Spinal cord (tissue), 10 donors: ENCODE results near the gene KIAA1217. TPM values are rescaled to one million over a fixed set of nuclear protein-coding genes. Genes with fewer than 3 reads are reported as not detected.

Experiments
- DNase-seq, 6 donors: peaks; one replicate each; pipeline versions ENCODE4 v3.0.0 to v3.0.0-alpha.2; 2013 to 2015; ENCODE audit warnings: low spot score in 6 of 6, low read depth in 4 of 6
- H3K27ac ChIP-seq: one replicate; pipeline ENCODE4 v1.5.1; 2013; ENCODE audit warnings: low read depth, low read length, control low read depth
- H3K27me3 ChIP-seq: one replicate; pipeline ENCODE4 v1.6.1; 2013; ENCODE audit warnings: low read length; ENCODE audit not compliant: control insufficient read depth, insufficient read depth
- H3K36me3 ChIP-seq: one replicate; pipeline ENCODE4 v1.6.1; 2013; ENCODE audit warnings: low read length; ENCODE audit not compliant: control insufficient read depth, insufficient read depth
- H3K4me1 ChIP-seq: one replicate; pipeline ENCODE4 v1.6.1; 2013; ENCODE audit warnings: low read length; ENCODE audit not compliant: control insufficient read depth, insufficient read depth
- H3K4me3 ChIP-seq: one replicate; pipeline ENCODE4 v1.5.1; 2013; ENCODE audit warnings: low read depth, low read length, control low read depth
- H3K9me3 ChIP-seq: one replicate; pipeline ENCODE4 v1.6.1; 2013; ENCODE audit warnings: low read length; ENCODE audit not compliant: control insufficient read depth, insufficient read depth
- WGBS: methylation state at CpG from one replicate; pipeline ENCODE4 v1.1.5; 2013; ENCODE audit warnings: missing lambda C conversion rate; ENCODE audit not compliant: insufficient coverage; 5-methylcytosine and 5-hydroxymethylcytosine counted together
- polyA plus RNA-seq, 2 donors: library from polyadenylated mRNA; unstranded; fragments of 120-200 nt; gene quantifications; one replicate each; pipeline ENCODE4 v1.2.1, GENCODE V29; 2013; ENCODE audit not compliant: insufficient read length in 2 of 2
- total RNA-seq, 2 donors: library from RNA; depleted of rRNA in 1 of 2; stranded (reverse); fragments of 120-200 nt in 1 of 2; fragments of >200 nt in 1 of 2; gene quantifications; one replicate each; pipeline versions ENCODE4 v1.2.3 to v1.2.4, GENCODE V29; 2013 to 2014
- donor health status: healthy.

The KIAA1217 gene
- total and polyA plus RNA-seq, 4 donors: 8.7 to 26.7 (median 15.3) TPM

DNA sequence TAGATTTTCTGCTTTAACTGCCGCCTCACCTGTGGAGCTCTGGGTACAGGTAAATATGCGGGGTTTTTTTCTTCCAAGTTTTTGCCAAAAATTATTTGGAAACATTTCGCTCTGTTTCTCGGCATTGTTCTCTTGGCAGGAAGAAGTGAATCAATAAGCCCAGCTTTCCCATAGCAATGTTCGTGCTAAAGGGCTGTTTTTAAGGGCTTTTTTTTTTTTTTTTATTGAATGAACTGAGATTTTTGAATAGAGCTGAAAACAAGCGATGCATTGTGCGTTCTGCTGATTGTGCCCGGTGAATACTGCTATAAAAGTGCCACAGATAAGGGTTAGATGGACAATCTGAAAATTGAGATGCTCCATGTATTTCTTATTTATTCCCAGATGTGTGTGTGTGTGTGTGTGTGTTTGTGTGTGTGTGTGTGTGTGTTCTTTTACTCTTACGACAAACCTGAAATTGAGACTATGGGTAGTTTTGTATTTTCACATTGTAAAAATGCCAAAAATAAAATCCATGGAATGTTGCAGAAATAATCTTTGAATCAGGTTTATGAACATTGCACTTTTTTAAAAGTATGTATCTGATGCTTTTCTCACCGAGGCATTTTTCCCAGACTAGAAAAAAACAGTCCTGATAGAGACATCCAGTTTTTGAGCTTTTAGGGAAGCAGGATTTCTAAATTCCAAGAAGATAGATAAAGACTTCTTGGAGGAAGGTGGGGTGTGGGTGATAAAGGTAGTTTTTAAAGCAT lies 30.5 kb downstream of the KIAA1217 start:
- WGBS: 20% methylated on average over 2 of the region's 10 CpGs
- Histone ChIP-seq H3K27me3 (no peaks in the 10 kb centered on the region), H3K9me3 (no peaks in the 10 kb centered on the region), H3K4me1 (peaks cover 4% of the 10 kb centered on the region), H3K36me3 (no peaks in the 10 kb centered on the region), H3K27ac (no peak overlapping the region), H3K4me3 (peak overlapping the region; percentile 4)
- DNase-seq: peak in 2 of 6 donors; percentile 21 to 56

- Histone ChIP-seq H3K36me3 (no peaks in the 10 kb centered on the region), H3K4me3 (no peak overlapping the region), H3K4me1 (peaks cover 4% of the 10 kb centered on the region), H3K9me3 (no peaks in the 10 kb centered on the region), H3K27me3 (no peaks in the 10 kb centered on the region), H3K27ac (no peak overlapping the region)
- WGBS: 0% methylated on average over 1 of the region's 8 CpGs
- peak in 2 of 6 donors; percentile 41 to 48 for DNase-seq
These were observed 31.3 kb downstream of the KIAA1217 start for GRCh38 chr10:24240041-24240751.

DNA sequence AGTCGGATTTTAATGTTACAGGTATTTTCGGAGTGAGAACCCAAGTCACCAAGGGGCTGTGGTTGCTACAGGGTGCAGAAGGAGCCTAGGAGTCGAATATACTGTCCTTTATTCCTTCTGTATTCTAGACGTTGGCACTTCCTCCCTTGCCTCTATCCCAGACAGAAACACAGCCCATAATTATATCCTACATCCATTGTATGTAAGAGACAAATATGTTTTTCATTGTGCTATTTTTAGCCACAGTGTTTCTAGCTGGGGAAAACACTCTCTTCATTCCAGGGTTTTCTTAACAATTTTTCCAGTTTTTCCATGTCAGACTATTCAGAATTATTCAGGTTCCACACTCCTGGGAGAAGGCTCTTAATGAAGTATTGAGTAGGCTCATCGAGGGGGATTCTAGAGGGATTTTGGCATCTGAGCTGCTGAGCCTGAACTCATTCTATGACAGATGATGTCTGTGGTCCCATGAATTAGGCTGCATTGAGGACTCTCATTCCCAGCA lies 32.6 kb downstream of the KIAA1217 start:
- Histone ChIP-seq H3K9me3 (no peaks in the 10 kb centered on the region), H3K27ac (no peak overlapping the region), H3K4me3 (no peak overlapping the region), H3K36me3 (no peaks in the 10 kb centered on the region), H3K27me3 (no peaks in the 10 kb centered on the region), H3K4me1 (peaks cover 4% of the 10 kb centered on the region)
- 33% methylated on average over 1 of the region's 5 CpGs for WGBS
- DNase-seq: no peak

DNA sequence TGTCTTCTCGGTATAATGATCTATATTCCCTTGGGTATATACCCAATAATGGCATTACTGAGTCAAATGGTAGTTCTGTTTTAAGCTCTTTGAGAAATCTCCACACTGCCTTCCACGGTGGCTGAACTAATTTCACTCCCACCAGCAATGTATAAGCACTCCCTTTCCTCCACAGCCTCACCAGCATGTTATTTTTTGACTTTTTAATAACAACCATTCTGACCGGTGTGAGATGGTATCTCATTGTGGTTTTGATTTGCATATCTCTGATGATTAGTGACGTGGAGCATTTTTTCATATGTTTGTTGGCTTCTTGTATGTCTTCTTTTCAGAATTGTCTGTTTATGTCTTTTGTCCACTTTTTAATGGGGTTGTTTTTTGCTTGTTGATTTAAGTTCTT lies 33.6 kb downstream of the KIAA1217 start:
- peaks cover 4% of the 10 kb centered on the region for H3K4me1 ChIP-seq
- H3K9me3 ChIP-seq: no peaks in the 10 kb centered on the region
- H3K27ac ChIP-seq: no peak overlapping the region
- no peaks in the 10 kb centered on the region for H3K27me3 ChIP-seq
- DNase-seq: no peak
- WGBS: 100% methylated on average over 1 of the region's 4 CpGs
- no peak overlapping the region for H3K4me3 ChIP-seq
- no peaks in the 10 kb centered on the region for H3K36me3 ChIP-seq

DNA sequence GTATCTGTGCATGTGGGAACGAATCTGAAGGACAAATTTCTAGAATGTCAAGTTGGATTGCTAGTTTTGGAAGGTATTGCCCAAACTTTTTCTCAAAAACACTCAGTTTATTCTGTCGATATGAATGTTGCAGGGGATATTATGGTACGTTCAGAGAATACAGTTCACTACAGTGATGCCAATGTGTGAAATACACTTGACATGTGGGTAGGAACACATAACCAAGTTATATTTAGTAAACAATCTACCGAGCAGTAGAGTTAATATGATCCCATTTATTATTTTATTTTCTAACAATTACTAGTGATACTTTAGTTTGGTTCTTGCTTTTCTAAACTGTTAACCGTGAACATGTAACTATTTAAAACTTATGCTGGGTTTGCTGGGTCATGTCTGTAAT lies 37.4 kb downstream of the KIAA1217 start:
- Histone ChIP-seq H3K9me3 (no peaks in the 10 kb centered on the region), H3K27me3 (no peaks in the 10 kb centered on the region), H3K27ac (no peak overlapping the region), H3K36me3 (no peaks in the 10 kb centered on the region), H3K4me3 (no peak overlapping the region), H3K4me1 (peaks cover 6% of the 10 kb centered on the region)
- DNase-seq: no peak
- WGBS: no CpG with 5 or more reads among the region's 5 CpGs

GRCh38 chr10:24247841-24248240 lies 38.9 kb downstream of the KIAA1217 start:
- no peaks in the 10 kb centered on the region for H3K27me3 ChIP-seq
- no peaks in the 10 kb centered on the region for H3K9me3 ChIP-seq
- peaks cover 6% of the 10 kb centered on the region for H3K4me1 ChIP-seq
- WGBS: no CpG with 5 or more reads among the region's 1 CpG
- H3K27ac ChIP-seq: no peak overlapping the region
- H3K4me3 ChIP-seq: no peak overlapping the region
- DNase-seq: no peak
- no peaks in the 10 kb centered on the region for H3K36me3 ChIP-seq

DNA sequence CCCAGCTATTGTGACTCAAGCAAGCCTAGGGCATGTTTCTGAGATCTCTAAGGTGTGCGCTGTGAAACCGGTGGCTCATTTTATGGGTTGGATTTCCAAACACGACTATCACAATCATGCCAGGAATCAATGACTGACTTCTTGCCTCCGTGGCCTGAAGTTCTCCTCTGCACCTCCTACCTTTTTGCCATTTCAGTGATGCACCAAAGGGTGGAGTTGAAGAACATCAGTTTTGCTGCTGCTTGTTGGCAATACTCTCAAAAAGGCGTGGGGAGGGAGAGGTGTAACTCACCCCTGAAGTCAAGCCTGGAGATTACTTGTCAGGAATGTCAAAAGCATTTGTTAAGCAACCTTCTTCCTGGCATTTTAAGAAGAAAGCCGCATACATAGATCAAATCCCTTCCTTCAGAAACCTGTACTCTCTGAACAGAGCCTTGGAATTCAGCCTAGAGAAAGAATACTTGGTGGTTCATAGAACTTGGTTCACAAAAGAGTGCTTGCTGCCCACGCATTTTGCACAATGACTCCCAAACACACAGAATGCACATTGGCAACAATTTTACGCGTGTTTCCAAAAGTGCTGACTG lies 41.0 kb downstream of the KIAA1217 start:
- Histone ChIP-seq H3K9me3 (no peaks in the 10 kb centered on the region), H3K27ac (no peak overlapping the region), H3K4me3 (no peak overlapping the region), H3K27me3 (no peaks in the 10 kb centered on the region), H3K4me1 (peaks cover 6% of the 10 kb centered on the region), H3K36me3 (no peaks in the 10 kb centered on the region)
- 47% methylated on average over 4 of the region's 9 CpGs for WGBS
- DNase-seq: peak in 2 of 6 donors; percentile 34 to 57

- WGBS: no CpG with 5 or more reads among the region's 2 CpGs
- Histone ChIP-seq H3K27me3 (no peaks in the 10 kb centered on the region), H3K36me3 (no peaks in the 10 kb centered on the region), H3K4me1 (peaks cover 13% of the 10 kb centered on the region), H3K4me3 (no peak overlapping the region), H3K27ac (no peak overlapping the region), H3K9me3 (no peaks in the 10 kb centered on the region)
- no peak for DNase-seq
These were observed 42.6 kb downstream of the KIAA1217 start for GRCh38 chr10:24251547-24251946.

GRCh38 chr10:24254180-24254579 lies 45.2 kb downstream of the KIAA1217 start:
- Histone ChIP-seq H3K27me3 (no peaks in the 10 kb centered on the region), H3K27ac (no peak overlapping the region), H3K4me1 (peaks cover 13% of the 10 kb centered on the region), H3K36me3 (no peaks in the 10 kb centered on the region), H3K9me3 (no peaks in the 10 kb centered on the region), H3K4me3 (no peak overlapping the region)
- 90% methylated on average over 3 of the region's 3 CpGs for WGBS
- DNase-seq: no peak
